ENCODE results near the gene PLXNA2.

DNA sequence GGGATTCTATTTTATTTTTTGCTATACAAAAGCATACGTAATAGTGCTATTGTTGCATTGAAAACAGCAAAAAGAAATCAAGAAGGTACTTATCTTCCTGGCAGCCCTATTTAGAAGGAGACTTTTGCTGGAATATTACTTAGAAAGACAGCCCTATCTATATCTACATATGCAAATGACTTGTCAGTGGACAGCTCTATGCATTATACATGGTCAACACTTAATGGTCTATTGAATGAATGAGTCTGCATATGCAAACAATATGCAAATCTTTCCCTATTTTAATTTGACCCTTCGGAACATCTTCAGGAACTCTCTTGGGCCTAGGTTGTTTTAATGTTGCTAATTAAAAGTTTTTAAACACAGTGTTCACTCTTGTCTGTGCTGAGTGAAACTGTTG, 110.8 kb downstream of the PLXNA2 start:
- TF ChIP-seq, protein P1, sequence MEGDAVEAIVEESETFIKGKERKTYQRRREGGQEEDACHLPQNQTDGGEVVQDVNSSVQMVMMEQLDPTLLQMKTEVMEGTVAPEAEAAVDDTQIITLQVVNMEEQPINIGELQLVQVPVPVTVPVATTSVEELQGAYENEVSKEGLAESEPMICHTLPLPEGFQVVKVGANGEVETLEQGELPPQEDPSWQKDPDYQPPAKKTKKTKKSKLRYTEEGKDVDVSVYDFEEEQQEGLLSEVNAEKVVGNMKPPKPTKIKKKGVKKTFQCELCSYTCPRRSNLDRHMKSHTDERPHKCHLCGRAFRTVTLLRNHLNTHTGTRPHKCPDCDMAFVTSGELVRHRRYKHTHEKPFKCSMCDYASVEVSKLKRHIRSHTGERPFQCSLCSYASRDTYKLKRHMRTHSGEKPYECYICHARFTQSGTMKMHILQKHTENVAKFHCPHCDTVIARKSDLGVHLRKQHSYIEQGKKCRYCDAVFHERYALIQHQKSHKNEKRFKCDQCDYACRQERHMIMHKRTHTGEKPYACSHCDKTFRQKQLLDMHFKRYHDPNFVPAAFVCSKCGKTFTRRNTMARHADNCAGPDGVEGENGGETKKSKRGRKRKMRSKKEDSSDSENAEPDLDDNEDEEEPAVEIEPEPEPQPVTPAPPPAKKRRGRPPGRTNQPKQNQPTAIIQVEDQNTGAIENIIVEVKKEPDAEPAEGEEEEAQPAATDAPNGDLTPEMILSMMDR (IDR thresholded peaks at IDR 0.05) = no peak
- no peak for TF ChIP-seq EZH2 (IDR thresholded peaks at IDR 0.05)
- no peak for TF ChIP-seq EZH2phosphoT487 (IDR thresholded peaks at IDR 0.05)
